Measurements from ENCODE around the gene PWP2.
"Not testable (repeated sequence)": the region's sequence is repeated elsewhere in the genome, so short reads cannot be mapped to it uniquely, and the experiment has no call there.

The PWP2 gene

GRCh38 chr21:44167527-44167926 is 60.3 kb downstream of the PWP2 start:
- DNase-seq, result not testable (repeated sequence)

GRCh38 chr21:44170326-44170725 is 63.1 kb downstream of the PWP2 start:
- not testable (repeated sequence) for DNase-seq

GRCh38 chr21:44170863-44171262 is 63.7 kb downstream of the PWP2 start:
- not testable (repeated sequence) for DNase-seq

- not testable (repeated sequence) for DNase-seq
Measured at GRCh38 chr21:44171962-44172572, 64.9 kb downstream of the PWP2 start.

GRCh38 chr21:44172741-44173140 is 65.5 kb downstream of the PWP2 start:
- DNase-seq, result not testable (repeated sequence)

GRCh38 chr21:44175189-44175588 is 68.0 kb downstream of the PWP2 start:
- DNase-seq, result not testable (repeated sequence)

- DNase-seq, result not testable (repeated sequence)
Measured at GRCh38 chr21:44176127-44176526, 68.9 kb downstream of the PWP2 start.

All from SW 1271 (cell line).